ENCODE measurements around the gene KIF1C.

The KIF1C gene

DNA sequence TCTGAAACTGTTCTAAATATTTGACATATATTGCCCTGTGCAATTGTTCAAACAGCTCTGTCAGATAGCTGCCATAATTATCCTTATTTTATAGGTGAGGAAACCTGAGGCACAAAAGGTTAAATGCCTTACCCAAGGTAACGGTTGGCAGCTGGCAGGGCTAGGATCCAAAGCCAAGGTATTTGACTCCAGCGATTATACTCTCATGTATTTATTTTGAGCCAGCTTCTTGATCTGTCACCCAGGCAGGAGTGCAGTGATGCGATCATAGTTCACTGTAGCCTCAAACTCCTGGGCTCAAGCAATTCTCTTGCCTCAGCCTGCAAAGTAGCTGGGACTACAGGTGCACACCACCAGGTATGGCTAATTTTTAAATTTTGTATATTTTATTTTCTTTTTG is 39.6 kb upstream of the KIF1C start:
- Histone ChIP-seq H3K4me3 (ENCODE audit: low read length) (no peak overlapping the region), H3K4me1 (ENCODE audit: control insufficient read depth, insufficient read depth, low read length) (peaks cover 13% of the 10 kb centered on the region), H3K9ac (ENCODE audit: low read length) (no peak overlapping the region), H3K9me3 (ENCODE audit: control insufficient read depth, low read length) (no peaks in the 10 kb centered on the region), H3K27me3 (replicated peaks; ENCODE audit: control insufficient read depth, insufficient read depth, low read length) (no peaks in the 10 kb centered on the region), H3K36me3 (ENCODE audit: control insufficient read depth, insufficient read depth, low read length, severe bottlenecking) (peaks cover 22% of the 10 kb centered on the region)
- no peak for DNase-seq (ENCODE audit: low read depth)

DNA sequence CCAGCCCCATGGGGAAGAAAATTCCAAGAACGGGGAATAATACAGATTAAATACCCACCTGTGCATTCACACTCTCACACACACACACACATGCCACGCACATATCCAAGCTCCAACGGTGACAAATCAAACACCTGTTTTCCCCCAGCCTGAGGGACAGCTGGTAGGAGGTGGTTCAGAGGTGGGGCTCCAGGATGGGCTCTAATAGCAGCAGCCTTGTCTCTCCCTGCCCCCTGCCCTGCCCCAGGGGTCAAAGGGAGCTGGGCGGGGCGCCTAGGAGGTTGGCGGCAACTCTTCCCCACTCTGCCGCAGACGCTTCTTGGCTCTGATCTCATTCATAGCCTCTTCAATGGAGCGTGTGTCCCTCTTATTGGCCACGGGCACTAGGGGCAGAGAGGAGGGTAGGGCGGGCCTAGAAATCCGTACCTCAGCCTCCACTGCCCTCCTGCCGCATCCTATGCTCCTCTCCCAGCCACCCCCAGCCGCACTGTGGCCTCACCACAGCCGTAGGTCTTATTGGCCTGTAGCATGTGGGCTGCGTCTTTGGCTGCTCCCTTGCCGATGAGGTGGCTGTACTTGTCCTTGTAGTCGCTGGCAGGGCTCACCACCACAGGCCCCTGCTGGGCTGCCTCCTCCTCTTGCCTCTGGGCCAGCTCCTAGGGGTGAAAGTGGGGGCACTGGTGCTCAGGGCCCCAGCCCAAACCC is 38.3 kb upstream of the KIF1C start:
- H3K4me3 ChIP-seq (ENCODE audit: low read length) = no peak overlapping the region
- peaks cover 22% of the 10 kb centered on the region for H3K36me3 ChIP-seq (ENCODE audit: control insufficient read depth, insufficient read depth, low read length, severe bottlenecking)
- no peak for DNase-seq (ENCODE audit: low read depth)
- no peaks in the 10 kb centered on the region for H3K9me3 ChIP-seq (ENCODE audit: control insufficient read depth, low read length)
- H3K27me3 ChIP-seq (replicated peaks; ENCODE audit: control insufficient read depth, insufficient read depth, low read length) = no peaks in the 10 kb centered on the region
- H3K4me1 ChIP-seq (ENCODE audit: control insufficient read depth, insufficient read depth, low read length) = no peaks in the 10 kb centered on the region
- no peak overlapping the region for H3K9ac ChIP-seq (ENCODE audit: low read length)

DNA sequence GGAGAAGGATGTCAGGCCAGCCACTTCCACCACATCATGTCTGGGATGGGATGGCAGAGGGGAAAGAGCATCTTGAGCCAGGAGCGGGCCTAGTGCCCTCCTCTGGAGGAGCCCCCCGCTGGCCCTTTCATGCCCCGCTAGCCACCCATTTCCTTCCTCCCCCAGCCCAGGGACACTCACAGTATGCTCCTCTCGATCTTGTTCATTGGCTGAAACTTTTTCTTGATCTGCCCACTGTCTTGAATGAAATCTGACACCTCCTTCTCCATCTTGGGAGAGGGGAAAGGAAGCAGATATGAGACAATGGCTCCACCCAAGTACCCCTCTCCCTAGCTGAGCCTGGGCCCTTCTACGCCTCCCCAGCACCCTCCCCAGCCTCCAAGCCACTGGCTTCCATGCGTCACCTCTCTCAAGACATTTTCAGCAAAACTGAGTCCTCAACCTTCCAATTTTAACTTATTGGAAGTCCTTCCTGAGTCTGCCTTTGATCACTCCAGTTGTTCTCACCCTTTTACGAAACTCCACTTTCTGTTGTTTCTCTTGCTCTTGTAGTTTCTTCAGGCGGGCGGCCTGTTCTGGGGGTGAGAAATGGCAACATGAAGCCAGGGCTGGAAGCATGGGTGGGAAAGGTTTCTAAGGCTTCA is 37.3 kb upstream of the KIF1C start:
- peaks cover 23% of the 10 kb centered on the region for H3K36me3 ChIP-seq (ENCODE audit: control insufficient read depth, insufficient read depth, low read length, severe bottlenecking)
- no peaks in the 10 kb centered on the region for H3K27me3 ChIP-seq (replicated peaks; ENCODE audit: control insufficient read depth, insufficient read depth, low read length)
- H3K4me1 ChIP-seq (ENCODE audit: control insufficient read depth, insufficient read depth, low read length) = no peaks in the 10 kb centered on the region
- no peaks in the 10 kb centered on the region for H3K9me3 ChIP-seq (ENCODE audit: control insufficient read depth, low read length)
- H3K4me3 ChIP-seq (ENCODE audit: low read length) = no peak overlapping the region
- no peak overlapping the region for H3K9ac ChIP-seq (ENCODE audit: low read length)
- no peak for DNase-seq (ENCODE audit: low read depth)

DNA sequence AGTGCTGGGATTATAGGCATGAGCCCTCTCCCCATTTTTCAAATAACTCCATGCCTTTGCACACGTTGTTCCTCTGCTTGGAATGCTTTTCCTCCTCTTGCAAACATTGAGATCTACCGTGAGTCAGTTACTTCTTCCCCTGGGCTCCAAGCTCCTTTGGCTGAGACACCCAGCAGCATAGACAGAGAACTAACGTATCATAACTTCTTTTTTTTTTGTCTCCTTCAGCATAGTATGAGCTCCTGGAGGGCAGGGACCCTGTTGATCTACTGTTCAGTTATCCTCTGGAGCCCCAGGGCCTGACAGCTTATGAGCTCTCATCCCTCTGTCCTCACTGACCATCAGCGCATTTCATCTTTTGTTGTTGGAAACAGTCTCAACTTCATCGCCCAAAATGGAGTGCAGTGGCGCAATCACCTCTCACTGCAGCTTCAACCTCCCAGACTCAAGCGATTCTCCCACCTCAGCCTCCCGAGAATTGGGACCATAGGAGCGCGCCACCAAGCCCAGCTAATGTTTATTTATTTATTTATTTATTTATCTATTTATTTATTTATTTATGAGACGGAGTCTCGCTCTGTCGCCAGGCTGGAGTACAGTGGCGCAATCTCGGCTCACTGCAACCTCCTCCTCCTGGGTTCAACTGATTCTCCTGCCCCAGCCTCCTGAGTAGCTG is 32.3 kb upstream of the KIF1C start:
- Histone ChIP-seq H3K27me3 (replicated peaks; ENCODE audit: control insufficient read depth, insufficient read depth, low read length) (no peaks in the 10 kb centered on the region), H3K36me3 (ENCODE audit: control insufficient read depth, insufficient read depth, low read length, severe bottlenecking) (peaks cover 11% of the 10 kb centered on the region), H3K9me3 (ENCODE audit: control insufficient read depth, low read length) (no peaks in the 10 kb centered on the region), H3K4me3 (ENCODE audit: low read length) (no peak overlapping the region), H3K9ac (ENCODE audit: low read length) (no peak overlapping the region), H3K4me1 (ENCODE audit: control insufficient read depth, insufficient read depth, low read length) (peaks cover 31% of the 10 kb centered on the region)
- no peak for DNase-seq (ENCODE audit: low read depth)

DNA sequence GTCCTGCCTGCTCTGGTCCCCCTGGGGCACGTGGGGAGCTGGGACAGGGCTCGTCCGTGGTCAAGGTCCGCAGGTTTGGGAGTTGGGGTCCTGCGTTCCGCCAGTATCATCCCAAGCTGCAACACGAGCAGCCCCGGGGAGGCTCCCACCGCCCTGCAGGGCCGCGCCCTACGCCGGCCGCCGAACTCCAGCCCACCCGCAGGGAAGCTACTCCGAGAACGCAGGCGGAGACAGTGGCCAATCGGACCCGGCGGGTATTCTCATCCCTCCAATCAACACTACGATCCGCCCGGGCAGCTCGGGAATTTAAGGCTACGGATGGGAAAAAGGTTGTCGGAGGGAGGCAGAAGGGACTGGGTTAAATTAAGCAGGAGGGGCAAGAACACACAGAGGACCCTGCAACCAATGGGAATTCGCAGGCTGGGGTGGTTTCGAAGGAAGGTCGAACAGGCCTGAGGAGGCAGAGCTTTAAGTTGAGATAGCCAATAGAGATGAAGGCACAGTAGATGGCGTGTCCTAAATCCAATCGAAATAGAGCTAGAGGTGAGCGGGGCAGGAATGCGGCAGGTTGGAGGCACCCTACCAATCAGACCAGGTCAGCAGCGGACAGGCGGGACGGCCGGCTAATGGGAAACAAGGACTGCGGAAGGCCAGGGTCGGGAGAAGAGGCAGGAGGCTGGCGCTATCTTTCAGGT is 30.8 kb upstream of the KIF1C start:
- Histone ChIP-seq H3K4me1 (ENCODE audit: control insufficient read depth, insufficient read depth, low read length) (peaks cover 38% of the 10 kb centered on the region), H3K27me3 (replicated peaks; ENCODE audit: control insufficient read depth, insufficient read depth, low read length) (no peaks in the 10 kb centered on the region), H3K4me3 (ENCODE audit: low read length) (peak overlapping the region; percentile 89), H3K36me3 (ENCODE audit: control insufficient read depth, insufficient read depth, low read length, severe bottlenecking) (peaks cover 15% of the 10 kb centered on the region), H3K9ac (ENCODE audit: low read length) (peak overlapping the region; percentile 100), H3K9me3 (ENCODE audit: control insufficient read depth, low read length) (no peaks in the 10 kb centered on the region)
- peak; percentile 99 for DNase-seq (ENCODE audit: low read depth)

DNA sequence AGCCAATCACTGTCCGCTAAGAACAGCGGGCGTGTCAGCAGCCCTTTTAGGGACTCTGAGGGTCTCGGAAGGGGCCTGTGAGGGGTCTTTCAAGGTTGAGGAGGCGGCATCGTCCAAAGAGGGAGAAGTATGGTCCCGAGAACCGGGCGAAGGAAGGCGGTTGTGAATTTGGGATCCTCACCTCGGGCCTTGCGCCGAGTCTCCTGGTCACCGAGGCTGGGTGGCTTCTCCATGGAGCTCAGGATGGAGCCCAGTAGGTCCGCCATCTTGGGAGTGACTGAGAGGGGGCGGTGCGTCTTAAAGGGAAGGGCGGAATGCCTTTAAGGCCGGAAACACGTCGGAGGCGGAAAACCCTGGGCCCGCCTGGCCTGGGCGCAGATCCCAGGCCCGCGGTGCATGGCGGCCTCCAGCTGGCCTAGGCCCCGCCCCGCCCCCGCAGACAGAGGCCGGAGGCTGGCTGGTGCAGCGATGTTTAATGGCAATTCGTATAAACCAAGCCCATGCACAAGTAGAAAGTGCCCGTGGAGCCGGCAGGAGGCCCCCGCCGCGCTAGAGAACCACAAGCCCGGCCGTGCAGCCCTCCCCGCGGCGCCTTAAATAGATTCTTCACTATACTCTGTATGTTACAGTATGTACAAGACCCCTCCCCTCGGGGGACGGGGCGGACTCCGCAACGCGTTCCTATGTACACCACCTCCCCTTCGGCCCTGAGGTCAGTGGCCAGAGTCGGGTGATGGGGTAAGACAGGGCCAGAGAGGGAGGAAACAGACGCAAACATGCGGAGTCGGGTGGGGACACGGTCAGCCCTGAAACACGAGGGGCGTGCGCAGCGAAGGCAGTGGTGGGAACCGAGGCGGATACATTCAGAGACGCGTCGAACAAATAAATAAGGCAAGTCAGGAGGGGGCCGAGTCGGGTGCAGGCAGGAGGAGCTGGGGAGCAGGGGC is 29.9 kb upstream of the KIF1C start, which contains the start of gene SPAG7:
SPAG7 (minus strand) TSS at position 279 of the 947 bp plus-strand sequence; CDS start at position 266, 13 bp downstream.
- Histone ChIP-seq H3K36me3 (ENCODE audit: control insufficient read depth, insufficient read depth, low read length, severe bottlenecking) (peaks cover 23% of the 10 kb centered on the region), H3K4me3 (ENCODE audit: low read length) (peak within 1 kb of the TSS; percentile 89), H3K4me1 (ENCODE audit: control insufficient read depth, insufficient read depth, low read length) (peaks cover 38% of the 10 kb centered on the region), H3K9ac (ENCODE audit: low read length) (peak within 1 kb of the TSS; percentile 100), H3K9me3 (ENCODE audit: control insufficient read depth, low read length) (no peaks in the 10 kb centered on the region), H3K27me3 (replicated peaks; ENCODE audit: control insufficient read depth, insufficient read depth, low read length) (no peaks in the 10 kb centered on the region)
- DNase-seq (ENCODE audit: low read depth) = peak; percentile 98

DNA sequence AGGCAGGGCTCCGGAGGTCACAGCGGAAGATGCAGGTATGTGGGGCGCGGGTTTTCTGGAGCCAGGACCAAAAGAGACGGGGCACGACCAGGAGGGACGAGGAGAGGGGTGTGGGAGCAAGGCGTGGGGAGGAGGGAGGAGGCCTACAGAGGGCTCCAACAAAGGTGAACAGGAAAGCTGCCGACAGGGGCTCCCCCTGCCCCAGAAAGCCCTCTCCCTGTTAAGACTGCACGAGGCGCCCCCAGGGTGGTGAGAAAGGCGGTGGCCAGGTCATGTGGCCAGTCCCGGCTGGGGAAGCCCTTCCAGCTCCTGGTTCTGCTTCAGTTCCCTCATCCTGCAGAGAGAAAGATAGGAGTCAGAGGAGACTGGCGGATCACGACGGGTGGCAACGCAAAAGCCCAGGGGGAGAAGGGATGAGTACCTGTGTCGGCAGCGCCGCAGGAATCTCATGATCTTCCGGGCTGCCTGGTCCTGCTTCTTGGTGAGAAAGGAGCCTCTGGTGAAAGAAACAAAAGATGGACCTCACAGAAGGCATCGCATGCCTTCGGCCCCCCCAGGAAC is 29.2 kb upstream of the KIF1C start:
- Histone ChIP-seq H3K27me3 (replicated peaks; ENCODE audit: control insufficient read depth, insufficient read depth, low read length) (no peaks in the 10 kb centered on the region), H3K36me3 (ENCODE audit: control insufficient read depth, insufficient read depth, low read length, severe bottlenecking) (peaks cover 27% of the 10 kb centered on the region), H3K4me3 (ENCODE audit: low read length) (peak overlapping the region; percentile 89), H3K4me1 (ENCODE audit: control insufficient read depth, insufficient read depth, low read length) (peaks cover 38% of the 10 kb centered on the region), H3K9ac (ENCODE audit: low read length) (peak overlapping the region; percentile 100), H3K9me3 (ENCODE audit: control insufficient read depth, low read length) (no peaks in the 10 kb centered on the region)
- DNase-seq (ENCODE audit: low read depth) = peak; percentile 59

DNA sequence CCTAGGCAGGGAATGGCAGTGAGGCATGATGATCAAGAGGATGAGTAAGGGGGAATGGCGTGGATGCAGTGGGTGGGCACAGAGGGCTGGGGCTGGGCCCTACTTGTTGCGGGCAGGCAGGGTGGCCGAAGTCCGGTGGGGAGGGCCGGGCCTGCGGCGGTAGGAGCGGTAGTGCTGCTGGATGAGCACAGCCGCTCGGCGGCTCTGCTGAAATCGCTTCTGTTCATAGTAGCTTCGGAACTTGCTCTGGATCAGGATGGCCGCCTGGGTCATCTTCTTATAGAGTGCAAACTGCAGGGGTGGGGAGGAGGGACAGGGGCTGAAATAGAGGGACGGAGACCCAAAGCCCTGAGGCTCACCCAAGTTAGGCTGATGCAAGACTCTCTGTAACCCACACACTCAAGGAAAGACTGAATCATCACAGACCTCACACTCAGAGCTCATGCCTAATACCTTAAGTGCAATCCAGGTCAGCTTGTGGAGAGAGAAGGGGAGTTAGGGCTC is 28.7 kb upstream of the KIF1C start:
- DNase-seq (ENCODE audit: low read depth) = peak; percentile 96
- Histone ChIP-seq H3K4me3 (ENCODE audit: low read length) (peak overlapping the region; percentile 89), H3K9me3 (ENCODE audit: control insufficient read depth, low read length) (no peaks in the 10 kb centered on the region), H3K27me3 (replicated peaks; ENCODE audit: control insufficient read depth, insufficient read depth, low read length) (no peaks in the 10 kb centered on the region), H3K9ac (ENCODE audit: low read length) (peak overlapping the region; percentile 100), H3K4me1 (ENCODE audit: control insufficient read depth, insufficient read depth, low read length) (peaks cover 38% of the 10 kb centered on the region), H3K36me3 (ENCODE audit: control insufficient read depth, insufficient read depth, low read length, severe bottlenecking) (peaks cover 33% of the 10 kb centered on the region)

DNA sequence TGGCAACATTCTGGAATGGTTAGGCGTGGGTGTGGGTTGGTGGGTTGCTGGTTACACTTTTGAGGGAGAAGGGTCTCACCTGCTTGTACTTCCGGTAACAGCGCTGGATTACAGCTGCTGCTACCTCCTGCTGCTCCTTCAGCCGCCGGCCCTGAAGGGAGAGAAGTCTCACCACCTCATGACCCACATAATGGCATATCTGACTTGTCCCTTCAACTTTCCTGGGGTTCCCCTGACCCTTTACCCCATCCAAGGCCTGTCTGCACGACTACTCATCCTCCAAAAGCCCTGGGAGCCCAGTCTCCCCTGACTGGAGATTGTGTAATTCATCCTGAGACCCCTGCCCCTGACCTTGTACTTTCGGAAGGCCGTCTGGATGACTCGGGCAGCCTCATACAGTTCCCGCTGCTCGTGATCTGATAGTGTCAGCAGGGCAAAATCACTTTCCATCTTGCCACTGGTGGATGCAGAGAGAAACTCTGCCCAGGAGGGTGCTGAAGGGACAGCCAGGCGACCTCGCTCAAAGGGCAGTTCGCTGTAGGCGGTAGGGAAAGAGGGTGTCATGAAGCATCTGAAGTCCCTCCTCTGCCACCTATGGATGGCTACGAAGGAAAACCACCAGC is 28.1 kb upstream of the KIF1C start:
- peak; percentile 58 for DNase-seq (ENCODE audit: low read depth)
- H3K9ac ChIP-seq (ENCODE audit: low read length) = peak overlapping the region; percentile 100
- peak overlapping the region; percentile 89 for H3K4me3 ChIP-seq (ENCODE audit: low read length)
- H3K9me3 ChIP-seq (ENCODE audit: control insufficient read depth, low read length) = no peaks in the 10 kb centered on the region
- H3K4me1 ChIP-seq (ENCODE audit: control insufficient read depth, insufficient read depth, low read length) = peaks cover 38% of the 10 kb centered on the region
- no peaks in the 10 kb centered on the region for H3K27me3 ChIP-seq (replicated peaks; ENCODE audit: control insufficient read depth, insufficient read depth, low read length)
- peaks cover 37% of the 10 kb centered on the region for H3K36me3 ChIP-seq (ENCODE audit: control insufficient read depth, insufficient read depth, low read length, severe bottlenecking)

DNA sequence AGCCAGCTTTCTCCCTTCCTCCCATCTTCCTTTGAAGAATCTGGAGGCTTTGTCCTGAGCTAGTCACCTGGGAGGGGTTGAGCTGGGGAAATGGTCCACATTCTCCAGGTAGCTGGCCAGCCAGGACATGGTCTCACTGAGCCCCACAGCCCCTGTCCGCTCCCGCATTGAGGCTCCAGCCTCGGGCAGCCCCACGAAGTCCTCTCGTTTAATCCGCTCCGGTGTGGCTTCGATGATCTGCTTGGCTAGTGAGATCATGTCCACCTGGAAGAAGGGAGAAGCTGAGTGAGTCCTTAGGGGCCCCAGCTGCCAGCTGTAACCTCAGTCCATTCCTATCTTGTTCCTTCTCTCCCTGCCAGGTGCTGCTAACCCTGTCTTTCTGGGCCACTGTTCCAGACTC is 27.5 kb upstream of the KIF1C start:
- Histone ChIP-seq H3K4me3 (ENCODE audit: low read length) (peak overlapping the region; percentile 89), H3K36me3 (ENCODE audit: control insufficient read depth, insufficient read depth, low read length, severe bottlenecking) (peaks cover 36% of the 10 kb centered on the region), H3K9me3 (ENCODE audit: control insufficient read depth, low read length) (no peaks in the 10 kb centered on the region), H3K27me3 (replicated peaks; ENCODE audit: control insufficient read depth, insufficient read depth, low read length) (no peaks in the 10 kb centered on the region), H3K4me1 (ENCODE audit: control insufficient read depth, insufficient read depth, low read length) (peaks cover 38% of the 10 kb centered on the region), H3K9ac (ENCODE audit: low read length) (peak overlapping the region; percentile 100)
- DNase-seq (ENCODE audit: low read depth) = no peak
